Head of caudate nucleus (tissue), 42 donors: ENCODE measurements around the gene ARL6IP6.

ENCODE experiments used
- DNase-seq, 42 donors: peaks; one replicate each; pipeline versions ENCODE4 v3.0.0 to v3.0.0-alpha.2; 2020 to 2021; ENCODE audit warnings: mixed read lengths in 7 of 42
- intact Hi-C: fragments of 100-400 bp; cut with DNase I; formaldehyde crosslinking; loops from one replicate; pipeline ENCODE4 v1.15.0; 2022

Gene ARL6IP6

DNA sequence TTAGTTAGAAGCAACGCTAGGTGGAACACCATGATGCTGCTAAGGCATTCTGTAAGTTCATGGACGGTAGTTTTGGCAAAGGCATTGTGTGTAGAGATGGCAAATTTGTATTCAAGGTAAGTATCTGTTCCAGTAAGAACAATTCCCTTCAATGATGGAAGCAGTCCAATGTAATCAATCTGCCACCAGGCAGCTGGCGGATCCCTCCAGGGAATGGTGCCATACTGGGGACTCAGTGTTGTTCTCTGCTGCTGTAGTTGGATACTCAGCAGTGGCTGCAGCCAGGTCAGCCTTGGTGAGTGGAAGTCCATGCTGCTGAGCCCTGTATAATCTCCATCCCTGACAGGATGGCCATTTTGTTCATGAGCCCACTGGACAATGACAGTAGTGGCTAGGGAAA, 62.8 kb downstream of the ARL6IP6 start:
- intact Hi-C loops, result no loop called here
- DNase-seq, result no peak

- no peak for DNase-seq
- intact Hi-C loops, result no loop called here
These were observed 63.8 kb downstream of the ARL6IP6 start for GRCh38 chr2:152782171-152782570.

DNA sequence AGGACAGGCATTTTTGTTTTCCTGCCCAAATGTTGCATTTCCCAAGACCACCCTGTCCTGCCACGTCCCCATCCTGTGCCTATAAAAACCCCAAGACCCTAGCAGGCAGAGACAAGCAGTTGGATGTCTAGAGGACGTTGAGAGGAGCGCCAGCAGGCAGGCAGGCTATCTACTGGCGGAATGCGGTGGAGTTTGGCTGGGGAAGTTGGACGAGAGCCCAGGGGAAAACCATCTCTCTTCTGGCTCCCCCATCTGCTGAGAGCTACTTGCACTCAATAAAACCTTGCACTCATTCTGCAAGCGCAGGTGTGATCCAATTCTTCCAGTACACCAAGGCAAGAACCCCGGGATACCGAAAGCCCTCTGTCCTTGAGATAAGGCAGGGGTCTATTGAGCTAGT, 72.5 kb downstream of the ARL6IP6 start:
- no peak for DNase-seq
- intact Hi-C loops, result no loop called here

- intact Hi-C loops, result no loop called here
- DNase-seq, result no peak
These were observed 73.6 kb downstream of the ARL6IP6 start for GRCh38 chr2:152791979-152792378.

DNA sequence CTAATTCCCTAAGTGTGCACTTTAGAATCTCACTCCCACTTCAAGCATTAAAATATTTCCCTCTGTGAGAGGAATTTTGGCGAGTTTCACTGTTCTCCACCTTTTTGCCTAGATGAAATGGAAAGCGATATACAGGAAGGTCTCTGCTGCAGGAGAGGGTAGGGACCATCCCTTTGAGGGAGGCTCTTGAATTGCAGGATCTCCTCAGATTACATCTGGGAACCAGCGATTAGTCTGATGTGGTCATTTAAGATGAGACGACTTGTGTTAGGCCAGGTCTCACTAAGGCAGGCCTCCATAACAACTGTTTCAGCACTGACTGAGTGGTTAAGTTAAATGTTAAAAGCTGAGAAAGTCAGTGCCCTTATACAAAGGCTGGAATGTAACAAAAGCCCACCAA, 74.6 kb downstream of the ARL6IP6 start:
- DNase-seq, result no peak
- intact Hi-C loops, result no loop called here

DNA sequence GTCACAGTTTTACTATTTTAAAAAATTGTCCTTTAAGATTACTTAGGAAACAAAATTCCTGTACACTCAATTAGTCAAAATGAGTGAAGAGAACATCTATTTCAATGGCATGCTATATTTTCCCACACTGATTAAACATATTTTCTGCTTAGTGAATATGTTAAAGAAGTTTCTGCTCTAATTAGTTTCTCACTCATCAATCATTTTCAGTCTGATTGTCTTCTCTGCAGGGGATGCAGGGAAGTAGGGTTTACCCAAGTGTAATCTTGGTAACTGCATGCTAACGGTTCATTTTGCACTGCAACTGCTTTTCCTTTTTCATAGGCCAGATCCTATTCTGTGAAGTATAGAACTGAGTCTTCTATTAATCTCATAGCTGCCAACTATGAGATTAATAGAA, 78.5 kb downstream of the ARL6IP6 start:
- intact Hi-C loops, result no loop called here
- DNase-seq, result no peak

DNA sequence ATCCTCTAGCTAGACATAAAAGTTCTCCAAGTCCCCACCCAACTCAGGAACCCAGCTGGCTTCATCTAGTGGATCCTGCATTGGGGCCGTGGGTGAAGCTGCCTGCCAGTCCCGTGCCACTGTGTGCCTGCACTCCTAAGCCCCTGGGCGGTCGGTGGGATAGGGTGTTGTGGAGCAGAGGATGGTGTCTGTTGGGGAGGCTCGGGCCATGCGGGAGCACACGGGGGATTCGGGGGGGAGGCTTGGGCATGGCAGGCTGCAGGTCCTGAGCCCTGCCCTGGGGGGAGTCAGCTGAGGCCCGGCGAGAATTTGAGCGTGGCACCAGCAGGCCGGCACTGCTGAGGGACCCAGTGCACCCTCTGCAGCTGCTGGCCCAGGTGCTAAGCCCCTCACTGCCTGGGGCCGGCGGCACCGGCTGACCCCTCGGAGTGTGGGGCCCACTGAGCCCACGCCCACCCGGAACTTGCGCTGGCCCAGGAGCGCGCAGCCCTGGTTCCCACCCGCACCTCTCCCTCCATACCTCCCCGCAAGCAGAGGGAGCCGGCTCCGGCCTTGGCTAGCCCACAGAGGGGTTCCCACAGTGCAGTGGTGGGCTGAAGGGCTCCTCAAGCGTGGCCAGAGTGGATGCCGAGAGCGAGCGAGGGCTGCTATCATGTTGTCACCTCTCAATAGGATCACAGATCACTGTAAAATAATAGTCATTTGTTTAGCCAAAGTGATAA, 86.4 kb downstream of the ARL6IP6 start:
- DNase-seq, result no peak

DNA sequence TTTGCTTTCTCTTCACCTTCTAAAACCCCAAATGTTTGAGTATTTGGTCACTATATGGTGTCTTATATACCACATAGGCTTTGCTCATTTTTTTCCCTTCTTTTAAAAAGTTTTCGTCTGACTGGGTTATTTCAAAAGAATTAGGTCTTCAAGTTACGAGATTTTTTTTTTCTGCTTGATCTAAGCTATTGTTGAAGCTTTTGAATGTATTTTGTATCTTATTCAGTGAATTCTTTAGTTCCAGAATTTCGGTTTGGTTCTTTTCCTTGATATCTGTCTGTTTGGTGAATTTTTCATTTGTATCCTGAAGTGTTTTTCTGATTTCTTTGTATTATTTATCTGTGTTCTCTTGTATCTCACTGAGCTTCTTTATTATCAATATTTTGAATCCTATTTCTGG, 93.5 kb downstream of the ARL6IP6 start:
- intact Hi-C loops, result no loop called here
- no peak for DNase-seq

More for the DNA sequence above, 86.4 kb downstream of the ARL6IP6 start:
- intact Hi-C loops, result no loop called here
